Measurements from ENCODE around the gene NDUFV2.
A peak's percentile ranks its signal among the peaks of the same experiment; 100 is the strongest.

The NDUFV2 gene

GRCh38 chr18:9117980-9118841 is 15.7 kb downstream of the NDUFV2 start:
- no peak for DNase-seq (ENCODE audit: low read depth)

GRCh38 chr18:9120796-9121195 is 18.3 kb downstream of the NDUFV2 start:
- DNase-seq (ENCODE audit: low read depth) = no peak

GRCh38 chr18:9123520-9123919 is 21.0 kb downstream of the NDUFV2 start:
- DNase-seq (ENCODE audit: low read depth) = no peak

- DNase-seq (ENCODE audit: low read depth) = no peak
Measured at GRCh38 chr18:9124824-9125223, 22.3 kb downstream of the NDUFV2 start.

GRCh38 chr18:9126337-9126736 is 23.8 kb downstream of the NDUFV2 start:
- no peak for DNase-seq (ENCODE audit: low read depth)

GRCh38 chr18:9130195-9130594 is 27.7 kb downstream of the NDUFV2 start:
- no peak for DNase-seq (ENCODE audit: low read depth)

- no peak for DNase-seq (ENCODE audit: low read depth)
Measured at GRCh38 chr18:9130806-9131205, 28.3 kb downstream of the NDUFV2 start.

GRCh38 chr18:9132628-9133027 is 30.1 kb downstream of the NDUFV2 start:
- DNase-seq (ENCODE audit: low read depth) = no peak

GRCh38 chr18:9133225-9133624 is 30.7 kb downstream of the NDUFV2 start:
- no peak for DNase-seq (ENCODE audit: low read depth)

- DNase-seq (ENCODE audit: low read depth) = no peak
Measured at GRCh38 chr18:9135081-9135911, 32.8 kb downstream of the NDUFV2 start.

- DNase-seq (ENCODE audit: low read depth) = no peak
Measured at GRCh38 chr18:9135912-9136314, 33.4 kb downstream of the NDUFV2 start.

- peak; percentile 96 for DNase-seq (ENCODE audit: low read depth)
Measured at GRCh38 chr18:9136315-9137155, 34.0 kb downstream of the NDUFV2 start, which contains the start of gene ANKRD12. TSS of gene ANKRD12 (plus strand) at chr18:9136781. CDS start at chr18:9182433, 45,652 bp downstream.

- DNase-seq (ENCODE audit: low read depth) = peak; percentile 60
Measured at GRCh38 chr18:9137168-9138066, 34.9 kb downstream of the NDUFV2 start.

- no peak for DNase-seq (ENCODE audit: low read depth)
Measured at GRCh38 chr18:9139400-9140039, 37.0 kb downstream of the NDUFV2 start.

GRCh38 chr18:9140381-9140780 is 37.9 kb downstream of the NDUFV2 start:
- no peak for DNase-seq (ENCODE audit: low read depth)

- no peak for DNase-seq (ENCODE audit: low read depth)
Measured at GRCh38 chr18:9140984-9141383, 38.5 kb downstream of the NDUFV2 start.

GRCh38 chr18:9146224-9146623 is 43.7 kb downstream of the NDUFV2 start:
- no peak for DNase-seq (ENCODE audit: low read depth)

GRCh38 chr18:9147440-9148202 is 45.1 kb downstream of the NDUFV2 start:
- DNase-seq (ENCODE audit: low read depth) = no peak

GRCh38 chr18:9148203-9148552 is 45.7 kb downstream of the NDUFV2 start:
- DNase-seq (ENCODE audit: low read depth) = no peak

GRCh38 chr18:9150121-9150520 is 47.6 kb downstream of the NDUFV2 start:
- DNase-seq (ENCODE audit: low read depth) = no peak
